SH-SY5Y (cell line): ENCODE data around the gene MYF6.

Source experiments
- GATA2 ChIP-seq: IDR thresholded peaks from 2 replicates; pipeline ENCODE4 v1.6.1; 2011; ENCODE audit warnings: mild to moderate bottlenecking, low read depth, low read length
- GATA3 ChIP-seq: IDR thresholded peaks from 2 replicates; pipeline ENCODE4 v1.6.1; 2011; ENCODE audit warnings: low read depth, mild to moderate bottlenecking, low read length, moderate library complexity

- TF ChIP-seq GATA3 (no peak), GATA2 (no peak)
Observed at GRCh38 chr12:80717856-80718255, 10.4 kb downstream of the MYF6 start.
